SK-N-SH treated with all-trans-retinoic acid at 6 μM for 48 hours (cell line): ENCODE data around the gene SCIN.

Experiments
- ATAC-seq: fragments of 200-7000 bp; cut with Tn5 transposase; 3 replicates; pipeline ENCODE4 v1.9.1; 2020; ENCODE audit warnings: mild to moderate bottlenecking, moderate library complexity
- BACH2 ChIP-seq: fragments of 250-450 bp; sonication (Bioruptor Pico); IDR thresholded peaks from 2 replicates; pipeline ENCODE4 v1.9.0; 2021; ENCODE audit warnings: mild to moderate bottlenecking, borderline replicate concordance
- GLIS3 ChIP-seq: fragments of 250-450 bp; sonication (Bioruptor Pico); IDR thresholded peaks from 2 replicates; pipeline ENCODE4 v1.5.0; 2020; ENCODE audit warnings: mild to moderate bottlenecking, moderate library complexity
- ISL1 ChIP-seq: fragments of 250-450 bp; sonication (Bioruptor Pico); IDR thresholded peaks from 2 replicates; pipeline ENCODE4 v2.1.2; 2022; ENCODE audit warnings: mild to moderate bottlenecking, moderate library complexity
- OSR1 ChIP-seq: fragments of 250-450 bp; sonication (Bioruptor Pico); IDR thresholded peaks from 2 replicates; pipeline ENCODE4 v1.8.0; 2022; ENCODE audit warnings: moderate library complexity, mild to moderate bottlenecking, inconsistent platforms
- PPARA ChIP-seq: fragments of 250-450 bp; sonication (Bioruptor Pico); IDR thresholded peaks from 2 replicates; pipeline ENCODE4 v1.5.0; 2020; ENCODE audit warnings: mild to moderate bottlenecking, borderline replicate concordance
- RARB ChIP-seq: fragments of 250-450 bp; sonication (Bioruptor Pico); IDR thresholded peaks from 2 replicates; pipeline ENCODE4 v1.8.0; 2021; ENCODE audit warnings: mild to moderate bottlenecking, moderate library complexity
- SNAI2 ChIP-seq: fragments of 250-450 bp; sonication (Bioruptor Pico); IDR thresholded peaks from 2 replicates; pipeline ENCODE4 v1.5.0; 2020; ENCODE audit warnings: mild to moderate bottlenecking, moderate library complexity
- TCF4 ChIP-seq: fragments of 250-450 bp; sonication (Bioruptor Pico); IDR thresholded peaks from 2 replicates; pipeline ENCODE4 v1.8.0; 2021; ENCODE audit warnings: mild to moderate bottlenecking, moderate library complexity, borderline replicate concordance
- ZC3H10 ChIP-seq: fragments of 250-450 bp; sonication (Bioruptor Pico); IDR thresholded peaks from 2 replicates; pipeline ENCODE4 v1.5.1; 2021; ENCODE audit warnings: mild to moderate bottlenecking, moderate library complexity
- ZFP3 ChIP-seq: fragments of 250-450 bp; sonication (Bioruptor Pico); IDR thresholded peaks from 2 replicates; pipeline ENCODE4 v1.5.0; 2020; ENCODE audit warnings: mild to moderate bottlenecking, moderate library complexity
- ZFP30 ChIP-seq: fragments of 450-650 bp; formaldehyde crosslinking; IDR thresholded peaks from 2 replicates; pipeline ENCODE4 v1.5.0; 2022; ENCODE audit warnings: mild to moderate bottlenecking, moderate library complexity
- ZNF565 ChIP-seq: fragments of 450-650 bp; formaldehyde crosslinking; conservative IDR thresholded peaks from 2 replicates; pipeline ENCODE4 v1.5.0; 2020; ENCODE audit warnings: low read depth, mild to moderate bottlenecking, moderate library complexity
- ZNF70 ChIP-seq: fragments of 450-650 bp; formaldehyde crosslinking; IDR thresholded peaks from 2 replicates; pipeline ENCODE4 v1.5.0; 2020; ENCODE audit warnings: mild to moderate bottlenecking, moderate library complexity
- TF ChIP-seq, protein P1 (sequence below): fragments of 250-450 bp; sonication (Bioruptor Pico); IDR thresholded peaks from 2 replicates; pipeline ENCODE4 v1.5.1; 2020; ENCODE audit warnings: low read depth, mild to moderate bottlenecking, moderate library complexity
- TF ChIP-seq, protein P2 (sequence below): fragments of 250-450 bp; sonication (Bioruptor Pico); IDR thresholded peaks from 2 replicates; pipeline ENCODE4 v1.5.1; 2021; ENCODE audit warnings: mild to moderate bottlenecking, moderate library complexity
- TF ChIP-seq, protein P3 (sequence below): fragments of 250-450 bp; sonication (Bioruptor Pico); IDR thresholded peaks from 2 replicates; pipeline ENCODE4 v1.5.0; 2020; ENCODE audit warnings: mild to moderate bottlenecking, moderate library complexity
- TF ChIP-seq, protein P4 (sequence below): fragments of 250-450 bp; sonication (Bioruptor Pico); IDR thresholded peaks from 2 replicates; pipeline ENCODE4 v1.8.0; 2020; ENCODE audit warnings: mild to moderate bottlenecking, moderate library complexity, borderline replicate concordance
- TF ChIP-seq, protein P5 (sequence below): fragments of 250-450 bp; sonication (Bioruptor Pico); IDR thresholded peaks from 2 replicates; pipeline ENCODE4 v1.8.0; 2021; ENCODE audit warnings: low read depth, mild to moderate bottlenecking, moderate library complexity, borderline replicate concordance

SCIN gene

DNA sequence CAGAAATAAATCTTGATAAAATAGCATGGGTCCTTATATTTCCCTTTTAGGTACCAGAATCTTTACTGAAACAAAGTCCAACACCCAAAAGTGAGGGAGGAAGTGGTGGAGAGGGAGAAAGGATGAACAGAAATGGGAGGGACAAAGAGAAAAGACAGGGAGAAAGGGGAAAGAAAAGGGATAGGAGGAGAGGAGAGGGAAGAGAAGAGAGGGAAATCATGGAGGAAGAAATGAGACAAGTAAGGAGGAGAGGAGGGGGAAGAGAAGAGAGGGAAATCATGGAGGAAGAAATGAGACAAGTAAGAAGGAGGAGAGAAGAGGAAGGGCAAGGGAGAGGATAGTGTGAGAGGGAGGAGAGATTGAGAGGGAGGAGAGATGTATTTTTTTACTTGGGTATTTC is 66.8 kb downstream of the SCIN start:
- TF ChIP-seq, protein P1, sequence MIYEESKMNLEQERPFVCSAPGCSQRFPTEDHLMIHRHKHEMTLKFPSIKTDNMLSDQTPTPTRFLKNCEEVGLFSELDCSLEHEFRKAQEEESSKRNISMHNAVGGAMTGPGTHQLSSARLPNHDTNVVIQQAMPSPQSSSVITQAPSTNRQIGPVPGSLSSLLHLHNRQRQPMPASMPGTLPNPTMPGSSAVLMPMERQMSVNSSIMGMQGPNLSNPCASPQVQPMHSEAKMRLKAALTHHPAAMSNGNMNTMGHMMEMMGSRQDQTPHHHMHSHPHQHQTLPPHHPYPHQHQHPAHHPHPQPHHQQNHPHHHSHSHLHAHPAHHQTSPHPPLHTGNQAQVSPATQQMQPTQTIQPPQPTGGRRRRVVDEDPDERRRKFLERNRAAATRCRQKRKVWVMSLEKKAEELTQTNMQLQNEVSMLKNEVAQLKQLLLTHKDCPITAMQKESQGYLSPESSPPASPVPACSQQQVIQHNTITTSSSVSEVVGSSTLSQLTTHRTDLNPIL: no peak
- TF ChIP-seq ZNF565 (CRISPR knock-in tag) (no peak), ZNF70 (CRISPR knock-in tag) (no peak), BACH2 (CRISPR knock-in tag) (no peak), GLIS3 (no peak), OSR1 (CRISPR knock-in tag) (no peak), ZC3H10 (no peak), ZFP3 (CRISPR knock-in tag) (no peak), SNAI2 (no peak), PPARA (no peak), ZFP30 (CRISPR knock-in tag) (no peak), RARB (CRISPR knock-in tag) (no peak)
- TF ChIP-seq, protein P2, sequence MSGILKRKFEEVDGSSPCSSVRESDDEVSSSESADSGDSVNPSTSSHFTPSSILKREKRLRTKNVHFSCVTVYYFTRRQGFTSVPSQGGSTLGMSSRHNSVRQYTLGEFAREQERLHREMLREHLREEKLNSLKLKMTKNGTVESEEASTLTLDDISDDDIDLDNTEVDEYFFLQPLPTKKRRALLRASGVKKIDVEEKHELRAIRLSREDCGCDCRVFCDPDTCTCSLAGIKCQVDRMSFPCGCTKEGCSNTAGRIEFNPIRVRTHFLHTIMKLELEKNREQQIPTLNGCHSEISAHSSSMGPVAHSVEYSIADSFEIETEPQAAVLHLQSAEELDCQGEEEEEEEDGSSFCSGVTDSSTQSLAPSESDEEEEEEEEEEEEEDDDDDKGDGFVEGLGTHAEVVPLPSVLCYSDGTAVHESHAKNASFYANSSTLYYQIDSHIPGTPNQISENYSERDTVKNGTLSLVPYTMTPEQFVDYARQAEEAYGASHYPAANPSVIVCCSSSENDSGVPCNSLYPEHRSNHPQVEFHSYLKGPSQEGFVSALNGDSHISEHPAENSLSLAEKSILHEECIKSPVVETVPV (CRISPR knock-in tag): no peak
- TF ChIP-seq, protein P3, sequence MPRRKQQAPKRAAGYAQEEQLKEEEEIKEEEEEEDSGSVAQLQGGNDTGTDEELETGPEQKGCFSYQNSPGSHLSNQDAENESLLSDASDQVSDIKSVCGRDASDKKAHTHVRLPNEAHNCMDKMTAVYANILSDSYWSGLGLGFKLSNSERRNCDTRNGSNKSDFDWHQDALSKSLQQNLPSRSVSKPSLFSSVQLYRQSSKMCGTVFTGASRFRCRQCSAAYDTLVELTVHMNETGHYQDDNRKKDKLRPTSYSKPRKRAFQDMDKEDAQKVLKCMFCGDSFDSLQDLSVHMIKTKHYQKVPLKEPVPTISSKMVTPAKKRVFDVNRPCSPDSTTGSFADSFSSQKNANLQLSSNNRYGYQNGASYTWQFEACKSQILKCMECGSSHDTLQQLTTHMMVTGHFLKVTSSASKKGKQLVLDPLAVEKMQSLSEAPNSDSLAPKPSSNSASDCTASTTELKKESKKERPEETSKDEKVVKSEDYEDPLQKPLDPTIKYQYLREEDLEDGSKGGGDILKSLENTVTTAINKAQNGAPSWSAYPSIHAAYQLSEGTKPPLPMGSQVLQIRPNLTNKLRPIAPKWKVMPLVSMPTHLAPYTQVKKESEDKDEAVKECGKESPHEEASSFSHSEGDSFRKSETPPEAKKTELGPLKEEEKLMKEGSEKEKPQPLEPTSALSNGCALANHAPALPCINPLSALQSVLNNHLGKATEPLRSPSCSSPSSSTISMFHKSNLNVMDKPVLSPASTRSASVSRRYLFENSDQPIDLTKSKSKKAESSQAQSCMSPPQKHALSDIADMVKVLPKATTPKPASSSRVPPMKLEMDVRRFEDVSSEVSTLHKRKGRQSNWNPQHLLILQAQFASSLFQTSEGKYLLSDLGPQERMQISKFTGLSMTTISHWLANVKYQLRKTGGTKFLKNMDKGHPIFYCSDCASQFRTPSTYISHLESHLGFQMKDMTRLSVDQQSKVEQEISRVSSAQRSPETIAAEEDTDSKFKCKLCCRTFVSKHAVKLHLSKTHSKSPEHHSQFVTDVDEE (CRISPR knock-in tag): no peak
- TF ChIP-seq, protein P4, sequence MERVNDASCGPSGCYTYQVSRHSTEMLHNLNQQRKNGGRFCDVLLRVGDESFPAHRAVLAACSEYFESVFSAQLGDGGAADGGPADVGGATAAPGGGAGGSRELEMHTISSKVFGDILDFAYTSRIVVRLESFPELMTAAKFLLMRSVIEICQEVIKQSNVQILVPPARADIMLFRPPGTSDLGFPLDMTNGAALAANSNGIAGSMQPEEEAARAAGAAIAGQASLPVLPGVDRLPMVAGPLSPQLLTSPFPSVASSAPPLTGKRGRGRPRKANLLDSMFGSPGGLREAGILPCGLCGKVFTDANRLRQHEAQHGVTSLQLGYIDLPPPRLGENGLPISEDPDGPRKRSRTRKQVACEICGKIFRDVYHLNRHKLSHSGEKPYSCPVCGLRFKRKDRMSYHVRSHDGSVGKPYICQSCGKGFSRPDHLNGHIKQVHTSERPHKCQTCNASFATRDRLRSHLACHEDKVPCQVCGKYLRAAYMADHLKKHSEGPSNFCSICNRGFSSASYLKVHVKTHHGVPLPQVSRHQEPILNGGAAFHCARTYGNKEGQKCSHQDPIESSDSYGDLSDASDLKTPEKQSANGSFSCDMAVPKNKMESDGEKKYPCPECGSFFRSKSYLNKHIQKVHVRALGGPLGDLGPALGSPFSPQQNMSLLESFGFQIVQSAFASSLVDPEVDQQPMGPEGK (CRISPR knock-in tag): no peak
- TF ChIP-seq, protein P5, sequence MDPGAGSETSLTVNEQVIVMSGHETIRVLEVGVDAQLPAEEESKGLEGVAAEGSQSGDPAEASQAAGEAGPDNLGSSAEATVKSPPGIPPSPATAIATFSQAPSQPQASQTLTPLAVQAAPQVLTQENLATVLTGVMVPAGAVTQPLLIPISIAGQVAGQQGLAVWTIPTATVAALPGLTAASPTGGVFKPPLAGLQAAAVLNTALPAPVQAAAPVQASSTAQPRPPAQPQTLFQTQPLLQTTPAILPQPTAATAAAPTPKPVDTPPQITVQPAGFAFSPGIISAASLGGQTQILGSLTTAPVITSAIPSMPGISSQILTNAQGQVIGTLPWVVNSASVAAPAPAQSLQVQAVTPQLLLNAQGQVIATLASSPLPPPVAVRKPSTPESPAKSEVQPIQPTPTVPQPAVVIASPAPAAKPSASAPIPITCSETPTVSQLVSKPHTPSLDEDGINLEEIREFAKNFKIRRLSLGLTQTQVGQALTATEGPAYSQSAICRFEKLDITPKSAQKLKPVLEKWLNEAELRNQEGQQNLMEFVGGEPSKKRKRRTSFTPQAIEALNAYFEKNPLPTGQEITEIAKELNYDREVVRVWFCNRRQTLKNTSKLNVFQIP (CRISPR knock-in tag): no peak
- no peak for ATAC-seq

DNA sequence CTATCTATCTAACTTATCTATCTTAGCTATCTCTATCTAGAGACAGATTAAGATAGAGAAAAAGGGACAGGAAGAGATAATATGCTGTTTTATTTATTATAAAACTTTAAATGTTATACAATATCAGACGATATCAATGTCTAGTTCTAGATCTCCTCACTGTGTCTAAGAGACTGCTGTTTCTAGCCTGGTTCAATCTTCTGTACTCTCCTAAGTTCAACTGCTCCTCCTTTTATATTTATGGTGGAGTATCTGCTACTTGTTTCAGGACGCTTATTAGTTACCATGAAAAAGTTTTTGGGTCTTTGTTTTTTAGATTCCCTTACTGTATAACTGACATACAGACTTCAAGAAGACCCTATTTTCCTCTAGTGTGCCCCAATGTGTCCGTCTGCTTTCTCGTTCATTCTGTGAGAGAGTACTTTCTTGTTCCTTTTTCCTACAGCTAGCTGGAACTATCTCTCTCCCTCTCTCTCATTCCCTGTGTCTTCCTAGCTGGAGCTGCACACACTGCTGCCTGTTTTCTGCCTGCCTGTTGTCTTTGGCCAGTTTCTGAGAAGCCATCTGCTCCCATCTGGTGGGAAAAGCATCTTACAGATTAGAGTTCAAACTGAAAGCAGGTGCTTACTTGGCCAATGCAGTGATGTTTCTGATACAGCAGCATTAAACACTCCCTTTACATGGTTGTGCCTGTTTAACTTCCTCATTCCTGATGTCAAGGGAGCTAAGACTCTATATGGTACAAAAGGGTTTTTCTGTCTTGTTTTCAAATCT is 67.5 kb downstream of the SCIN start:
- TF ChIP-seq SNAI2: peak; percentile 91; the same call in 1 of the 2 replicates
- TF ChIP-seq TCF4 (CRISPR knock-in tag): peak; percentile 78; the same call in 1 of the 2 replicates
- no peak for TF ChIP-seq ZNF565 (CRISPR knock-in tag)
- TF ChIP-seq, all 23 proteins: peak for 2
- ATAC-seq: peak; percentile 66

DNA sequence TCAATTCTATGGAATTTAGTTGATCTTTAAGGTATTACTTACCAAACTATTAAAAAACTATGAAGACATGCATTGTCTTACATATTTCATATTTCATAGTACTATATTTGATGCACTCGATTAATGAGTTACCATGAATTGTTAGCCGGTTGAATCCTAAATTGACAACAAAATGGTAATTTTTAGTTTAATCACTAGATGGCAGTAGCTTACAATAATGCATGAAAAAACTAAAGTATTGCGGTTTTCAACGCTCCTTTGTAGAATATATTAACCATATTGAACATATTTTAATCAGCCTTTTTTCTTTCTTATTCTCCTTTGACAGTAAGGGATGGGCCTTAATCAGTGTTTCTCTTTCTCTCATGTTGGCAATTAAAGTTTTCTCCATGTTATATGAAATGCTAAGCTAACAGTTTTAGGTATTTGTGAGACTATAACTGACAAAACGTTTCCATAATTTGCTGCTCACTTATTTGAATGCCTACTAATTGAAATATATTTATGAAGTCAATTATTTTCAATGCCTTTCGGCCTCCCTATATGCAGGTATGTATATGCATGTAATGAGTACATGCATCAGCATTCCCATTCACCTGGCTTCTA is 68.4 kb downstream of the SCIN start:
- TF ChIP-seq, protein P1: no peak
- no peak for TF ChIP-seq RARB (CRISPR knock-in tag)
- TF ChIP-seq PPARA: no peak
- no peak for TF ChIP-seq ISL1 (CRISPR knock-in tag)
- no peak for TF ChIP-seq ZNF70 (CRISPR knock-in tag)
- TF ChIP-seq, protein P4 (CRISPR knock-in tag): no peak
- TF ChIP-seq OSR1 (CRISPR knock-in tag): no peak
- TF ChIP-seq, protein P5 (CRISPR knock-in tag): no peak
- TF ChIP-seq SNAI2: no peak
- TF ChIP-seq, all 23 proteins: peak for 0
- ATAC-seq: peak; percentile 62
